NCI-H1105 treated with DMSO at 0.1 percent for 48 hours (cell line): ENCODE measurements around the gene RNF144A.

Source experiments
- DNase-seq: peaks from one replicate; lab custom pipeline; 2025; lab: John Stamatoyannopoulos, UW

RNF144A gene

GRCh38 chr2:7007846-7008741 is 90.9 kb downstream of the RNF144A start:
- DNase-seq: no peak

GRCh38 chr2:7009207-7009911 is 92.1 kb downstream of the RNF144A start:
- DNase-seq: no peak

GRCh38 chr2:7010391-7011054 is 93.3 kb downstream of the RNF144A start:
- no peak for DNase-seq

- no peak for DNase-seq
These were observed 94.3 kb downstream of the RNF144A start for GRCh38 chr2:7011356-7012083.

- DNase-seq: no peak
These were observed 95.0 kb downstream of the RNF144A start for GRCh38 chr2:7012141-7012764.

GRCh38 chr2:7013471-7014160 is 96.4 kb downstream of the RNF144A start:
- DNase-seq: no peak

- DNase-seq: no peak
These were observed 97.0 kb downstream of the RNF144A start for GRCh38 chr2:7014174-7014640.

GRCh38 chr2:7015007-7015950 is 98.1 kb downstream of the RNF144A start:
- no peak for DNase-seq

- no peak for DNase-seq
These were observed 98.9 kb downstream of the RNF144A start for GRCh38 chr2:7016148-7016547.

- DNase-seq: no peak
These were observed 99.5 kb downstream of the RNF144A start for GRCh38 chr2:7016601-7017211.

- no peak for DNase-seq
These were observed 100.6 kb downstream of the RNF144A start for GRCh38 chr2:7017671-7018281.

GRCh38 chr2:7018282-7018701 is 101.1 kb downstream of the RNF144A start:
- no peak for DNase-seq

- no peak for DNase-seq
These were observed 101.6 kb downstream of the RNF144A start for GRCh38 chr2:7018767-7019166.

GRCh38 chr2:7019191-7019590 is 102.0 kb downstream of the RNF144A start:
- no peak for DNase-seq

- DNase-seq: no peak
These were observed 102.8 kb downstream of the RNF144A start for GRCh38 chr2:7020059-7020458.

GRCh38 chr2:7020468-7020867 is 103.3 kb downstream of the RNF144A start:
- peak; percentile 19 for DNase-seq

- DNase-seq: no peak
These were observed 103.8 kb downstream of the RNF144A start for GRCh38 chr2:7020939-7021470.
